T follicular helper cell (primary cell): ENCODE data around the gene OGFOD2.

ENCODE experiments used
- DNase-seq: peaks from one replicate; pipeline ENCODE4 v3.0.0-alpha.2; 2020; ENCODE audit warnings: low read depth

The OGFOD2 gene

DNA sequence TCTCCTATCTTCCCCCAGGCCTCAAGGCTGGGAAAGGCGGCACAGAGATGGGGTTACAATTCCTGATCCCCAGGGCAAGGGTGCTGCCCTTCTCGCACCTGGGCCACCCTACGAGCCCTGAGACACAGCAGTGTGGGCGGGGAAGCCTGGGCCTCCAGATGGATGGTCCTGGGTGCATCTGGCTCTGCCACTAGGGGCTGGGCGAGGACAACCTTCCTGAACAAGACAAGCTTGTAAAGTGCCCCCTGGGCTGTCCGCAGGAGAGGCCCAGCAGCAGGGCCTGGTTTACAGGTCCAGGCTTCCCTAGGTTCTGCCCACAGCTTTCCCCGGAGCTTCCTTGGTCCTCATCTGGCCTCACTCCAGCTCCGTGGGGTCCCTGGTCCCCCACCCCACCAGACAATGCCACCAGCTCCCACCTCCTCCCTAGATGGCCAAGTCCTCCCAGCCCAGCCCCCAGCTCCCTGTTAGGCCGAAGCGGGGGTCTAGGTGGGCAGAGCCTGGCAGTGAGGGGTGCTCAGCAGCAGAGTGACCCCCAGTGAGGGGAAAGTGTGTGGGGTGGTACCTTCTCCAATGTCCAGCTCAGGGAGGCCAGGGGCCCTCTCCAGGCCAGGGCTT, 14.3 kb downstream of the OGFOD2 start:
- no peak for DNase-seq

DNA sequence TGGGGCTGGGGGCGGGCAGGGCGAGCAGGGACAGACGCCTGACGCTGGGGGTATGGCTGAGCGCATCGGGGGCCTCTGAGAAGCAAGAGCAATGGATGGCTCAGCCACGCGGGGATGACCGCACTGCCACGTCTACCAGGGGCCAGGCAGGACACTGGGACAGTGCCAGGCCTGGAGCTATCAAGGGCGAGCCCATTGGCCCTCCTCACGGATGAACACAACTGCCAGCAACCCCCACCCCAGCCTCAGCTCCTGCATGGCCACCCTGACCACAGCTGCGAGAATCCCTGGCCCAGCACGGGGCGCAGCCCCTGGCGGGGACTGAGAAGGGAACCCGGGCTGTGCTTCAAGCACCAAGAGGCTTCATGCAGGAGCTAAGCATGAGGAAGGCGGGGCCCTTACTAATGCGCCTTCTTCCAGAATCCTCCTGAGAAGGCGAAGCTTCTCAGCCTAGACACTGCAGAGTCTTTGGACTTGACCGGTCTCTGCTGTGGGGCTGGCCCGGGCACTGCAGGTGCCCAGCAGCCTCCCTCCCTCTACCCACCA, 14.9 kb downstream of the OGFOD2 start:
- no peak for DNase-seq

DNA sequence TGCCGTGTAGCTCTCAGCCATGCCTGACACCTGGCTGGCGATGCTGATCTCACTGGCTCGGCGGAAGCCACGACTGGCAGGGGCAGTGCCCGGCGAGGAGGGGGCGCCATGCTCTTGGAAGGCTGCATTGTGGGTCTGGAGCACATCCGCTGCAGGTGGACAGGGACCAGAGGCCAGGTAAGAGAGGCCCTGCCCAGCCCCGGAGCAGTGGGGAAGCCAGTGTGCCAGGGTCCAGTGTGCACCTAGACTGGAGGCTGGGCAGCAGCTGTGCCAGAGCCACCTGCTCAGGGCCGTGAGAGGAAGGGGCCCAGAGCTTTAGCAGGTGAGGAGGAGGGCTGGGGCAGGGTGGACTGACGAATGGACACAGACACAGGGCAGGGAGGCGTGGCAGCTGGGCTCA, 15.5 kb downstream of the OGFOD2 start:
- no peak for DNase-seq

DNA sequence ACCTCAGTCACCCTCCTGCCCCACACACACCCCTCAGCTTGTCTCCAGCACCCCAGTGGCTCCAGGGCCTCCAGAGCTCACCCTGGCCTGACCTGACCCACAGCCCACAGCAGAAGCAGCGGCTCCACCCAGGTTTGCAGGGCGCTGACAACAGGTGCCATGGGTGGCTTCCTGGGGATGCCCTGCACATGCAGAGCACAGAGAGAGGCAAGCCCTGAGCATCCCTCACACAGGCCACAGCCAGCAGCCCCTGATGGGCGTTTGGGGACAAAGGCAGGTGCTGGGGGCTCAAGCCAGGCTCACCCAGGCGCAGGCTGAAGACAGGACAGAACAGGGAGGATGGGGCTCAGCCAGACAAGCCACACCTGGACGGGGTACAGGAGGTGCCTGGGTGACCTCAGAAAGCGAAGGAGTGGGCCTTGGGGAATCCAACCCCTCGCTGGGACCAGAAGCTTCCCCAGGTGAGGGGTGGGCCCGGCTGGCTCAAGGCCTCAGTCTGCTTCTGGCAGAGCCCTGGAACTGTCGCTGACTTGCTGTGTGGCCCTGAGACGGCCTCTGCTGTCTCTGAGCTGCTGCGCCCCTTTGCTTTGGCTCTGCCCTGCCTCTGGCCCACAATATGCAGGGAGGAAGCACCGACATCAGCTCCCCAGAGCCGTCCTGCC, 16.0 kb downstream of the OGFOD2 start:
- DNase-seq = no peak

DNA sequence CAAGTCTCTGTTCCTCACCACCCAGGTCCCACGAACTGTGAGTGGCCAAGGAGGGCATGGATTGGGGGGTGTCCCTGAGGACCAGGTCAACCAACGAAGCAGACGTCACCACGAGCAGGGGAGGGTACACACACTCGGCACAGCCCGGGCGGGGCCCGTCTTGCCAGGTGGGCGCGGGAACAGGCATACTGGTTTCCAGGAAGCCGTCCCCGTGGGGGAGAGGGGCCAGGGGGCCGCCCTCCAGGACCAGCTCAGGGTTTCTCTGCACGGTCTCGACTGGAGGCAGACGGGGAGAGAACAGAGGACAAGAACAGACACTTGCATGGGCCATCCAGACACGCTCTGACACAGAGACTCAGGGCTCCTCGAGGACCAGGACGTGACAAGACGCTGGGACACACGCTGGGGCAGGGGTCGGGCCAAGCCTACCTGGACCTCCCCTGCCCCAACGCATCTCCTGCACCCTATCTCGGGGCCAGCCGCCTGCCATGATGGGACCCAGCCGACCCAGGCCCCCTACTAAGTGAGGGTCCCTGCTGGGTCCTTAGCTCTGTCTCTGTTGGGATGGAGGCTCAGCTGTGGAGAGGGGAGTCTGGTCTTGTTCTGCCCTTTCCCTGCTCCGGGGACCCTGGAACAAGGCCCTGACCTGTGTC, 16.7 kb downstream of the OGFOD2 start:
- no peak for DNase-seq

DNA sequence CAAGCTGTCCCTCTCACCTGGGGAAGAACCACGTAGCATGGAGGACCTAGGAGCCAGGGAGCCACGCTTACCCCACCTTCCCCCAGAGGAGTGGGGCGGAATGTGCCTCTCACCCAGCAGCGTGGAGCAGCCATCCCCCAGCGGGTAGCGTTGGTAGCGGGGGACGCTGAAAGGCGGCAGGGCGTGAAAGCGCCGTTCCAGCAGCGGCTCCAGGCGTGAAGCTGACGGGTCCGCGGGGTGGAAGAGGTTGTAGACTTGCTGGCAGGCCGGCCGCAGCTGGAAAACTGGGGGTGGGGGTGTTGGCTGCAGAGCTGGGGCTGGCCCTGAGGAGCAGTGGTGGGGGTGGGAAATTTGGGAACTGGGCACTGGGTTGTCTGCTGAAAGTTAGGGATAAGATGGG, 17.3 kb downstream of the OGFOD2 start:
- no peak for DNase-seq

DNA sequence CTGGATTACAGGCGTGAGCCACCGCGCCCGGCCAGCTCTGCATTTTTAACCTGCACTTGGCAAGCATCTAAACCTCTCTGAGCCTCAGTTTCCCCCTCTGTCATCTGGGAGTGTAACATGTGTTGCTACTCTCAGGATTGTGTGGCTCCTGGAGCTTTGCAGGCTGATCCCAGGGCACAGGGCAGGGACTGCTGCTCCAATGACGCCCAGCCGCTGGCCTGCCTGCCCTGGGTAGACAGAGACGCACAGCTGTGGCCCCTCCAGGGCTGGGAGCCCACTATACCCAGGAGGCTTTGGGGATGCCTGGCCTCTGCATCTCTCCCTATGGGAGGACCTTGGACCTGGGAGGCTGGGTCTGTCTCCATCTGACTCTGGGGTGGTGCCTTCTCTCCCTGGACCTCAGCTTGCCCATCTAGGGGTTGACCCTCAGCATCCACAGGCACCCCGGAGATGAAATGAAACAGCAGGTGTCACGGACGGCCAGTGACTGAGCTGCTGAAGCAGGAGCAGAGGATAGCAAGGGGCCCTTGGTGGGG, 19.2 kb downstream of the OGFOD2 start:
- DNase-seq = no peak

DNA sequence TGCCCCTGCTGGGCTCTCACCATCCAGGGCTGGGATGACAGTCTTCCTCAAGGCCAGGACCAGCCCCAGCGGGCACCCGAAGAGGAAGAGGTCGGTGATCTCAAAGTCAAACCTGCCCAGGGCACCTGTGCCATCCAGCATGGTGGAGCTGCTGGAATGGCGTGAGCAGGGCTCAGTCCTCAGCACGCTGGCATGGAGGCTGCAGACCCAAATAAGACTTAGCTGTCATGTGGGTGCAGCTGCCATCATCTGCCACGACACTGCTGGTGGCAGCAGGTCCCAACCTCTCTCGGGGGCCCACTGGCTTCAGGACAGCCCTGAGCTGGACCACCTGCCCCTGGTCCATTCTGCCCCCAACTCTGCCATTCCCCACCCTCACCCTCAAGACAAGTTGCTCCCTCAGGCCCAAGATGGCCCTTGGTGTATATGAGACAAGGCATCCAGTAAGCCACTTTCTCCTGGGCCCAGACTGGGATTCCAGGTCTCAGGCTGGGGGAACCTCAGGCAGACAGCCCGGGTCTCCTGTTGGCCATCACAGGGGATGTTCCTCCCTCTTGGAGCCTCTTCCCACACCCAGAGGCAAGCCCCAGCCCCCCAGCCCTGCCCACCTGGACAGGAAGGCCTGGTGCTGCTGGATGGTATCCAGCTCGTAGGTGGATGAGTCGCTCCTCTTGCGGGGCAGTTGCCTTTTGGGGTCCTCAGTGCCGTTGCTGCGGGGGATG, 19.9 kb downstream of the OGFOD2 start:
- no peak for DNase-seq

DNA sequence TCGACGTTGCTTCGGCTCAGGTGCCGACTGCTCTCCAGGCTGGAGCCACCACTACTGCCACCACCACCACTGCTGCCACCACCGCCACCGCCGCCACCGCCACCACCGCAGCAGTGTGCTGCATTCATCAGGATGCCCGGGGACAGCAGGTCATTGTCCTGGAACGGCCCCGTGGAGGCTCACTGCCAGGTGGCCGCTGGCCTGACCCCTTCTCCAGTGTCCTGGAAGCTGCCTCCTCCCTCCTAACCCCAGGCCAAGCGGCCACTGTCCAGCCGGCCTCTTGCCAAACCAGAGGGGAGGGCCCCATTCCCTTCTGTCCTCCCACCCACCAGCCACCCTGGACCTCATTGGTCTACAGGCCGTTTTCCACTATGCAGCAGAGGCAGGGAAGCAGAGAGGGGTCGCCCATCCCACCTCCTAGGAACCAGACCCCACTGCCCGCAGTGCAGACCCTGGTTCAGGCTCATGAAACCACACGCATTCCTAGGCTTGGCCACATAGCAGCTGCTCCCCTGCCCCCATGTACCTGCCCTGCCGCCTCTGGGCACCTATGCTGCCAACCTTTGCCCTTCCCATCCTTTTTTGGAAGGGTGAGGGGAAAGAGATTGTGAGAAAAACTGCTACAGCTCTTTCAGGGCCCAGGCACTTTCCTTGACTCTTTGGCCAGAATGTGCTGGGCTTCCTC, 20.6 kb downstream of the OGFOD2 start:
- DNase-seq = no peak

DNA sequence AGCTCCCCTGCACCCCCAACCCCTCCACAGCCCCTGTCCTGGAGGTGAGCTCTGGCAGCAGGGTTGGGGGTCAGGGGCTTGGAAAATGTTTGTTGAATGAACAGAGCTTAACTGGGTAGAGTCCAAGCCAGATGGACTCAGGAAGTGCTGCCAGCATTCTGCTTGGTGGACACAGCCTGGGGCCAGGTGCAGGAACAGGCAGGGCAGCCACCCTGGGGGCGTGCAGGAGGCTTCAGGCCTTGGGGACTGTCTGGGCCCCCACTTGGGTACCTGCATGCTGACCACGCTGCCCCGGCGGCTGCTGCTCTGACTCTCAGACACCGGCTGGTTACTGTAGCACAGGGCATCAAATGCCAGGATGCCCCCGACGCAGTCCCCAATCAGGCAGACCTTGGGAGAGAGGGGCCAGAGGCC, 21.2 kb downstream of the OGFOD2 start:
- DNase-seq = no peak

DNA sequence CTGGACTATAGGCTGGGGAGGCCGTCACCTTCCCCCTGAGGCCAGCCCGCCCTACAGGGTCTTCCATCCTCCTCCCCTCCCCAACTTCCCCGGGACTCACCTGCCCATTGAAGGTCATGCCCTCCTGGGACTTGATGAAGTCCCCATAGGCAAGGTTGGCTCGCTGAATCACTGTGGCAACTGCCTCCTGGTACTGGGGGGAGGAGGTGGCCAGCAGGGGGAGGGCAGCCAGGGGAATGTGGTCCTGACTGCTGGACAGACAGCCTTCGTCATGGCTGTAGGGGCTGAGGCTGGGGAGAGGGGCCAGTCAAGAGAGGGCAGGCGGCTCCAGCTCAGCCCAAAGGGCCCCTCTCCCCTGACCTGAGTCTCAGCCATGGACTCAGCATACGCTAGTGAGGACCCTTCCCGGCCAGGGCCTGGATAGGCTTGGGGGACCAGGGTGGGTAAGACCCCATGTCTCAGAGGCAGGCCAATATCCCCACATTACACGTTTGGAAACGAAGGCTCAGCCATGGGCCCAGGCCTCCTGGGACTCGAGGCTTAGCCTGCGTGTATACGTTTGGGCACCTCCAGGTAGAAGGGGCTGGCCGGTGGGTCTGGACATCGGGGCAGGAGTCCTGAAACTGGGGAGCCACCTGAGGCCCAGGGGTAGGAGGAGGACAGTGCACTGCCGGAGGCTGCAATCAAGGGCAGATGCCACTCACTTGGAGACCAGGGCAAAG, 21.7 kb downstream of the OGFOD2 start:
- DNase-seq = no peak

DNA sequence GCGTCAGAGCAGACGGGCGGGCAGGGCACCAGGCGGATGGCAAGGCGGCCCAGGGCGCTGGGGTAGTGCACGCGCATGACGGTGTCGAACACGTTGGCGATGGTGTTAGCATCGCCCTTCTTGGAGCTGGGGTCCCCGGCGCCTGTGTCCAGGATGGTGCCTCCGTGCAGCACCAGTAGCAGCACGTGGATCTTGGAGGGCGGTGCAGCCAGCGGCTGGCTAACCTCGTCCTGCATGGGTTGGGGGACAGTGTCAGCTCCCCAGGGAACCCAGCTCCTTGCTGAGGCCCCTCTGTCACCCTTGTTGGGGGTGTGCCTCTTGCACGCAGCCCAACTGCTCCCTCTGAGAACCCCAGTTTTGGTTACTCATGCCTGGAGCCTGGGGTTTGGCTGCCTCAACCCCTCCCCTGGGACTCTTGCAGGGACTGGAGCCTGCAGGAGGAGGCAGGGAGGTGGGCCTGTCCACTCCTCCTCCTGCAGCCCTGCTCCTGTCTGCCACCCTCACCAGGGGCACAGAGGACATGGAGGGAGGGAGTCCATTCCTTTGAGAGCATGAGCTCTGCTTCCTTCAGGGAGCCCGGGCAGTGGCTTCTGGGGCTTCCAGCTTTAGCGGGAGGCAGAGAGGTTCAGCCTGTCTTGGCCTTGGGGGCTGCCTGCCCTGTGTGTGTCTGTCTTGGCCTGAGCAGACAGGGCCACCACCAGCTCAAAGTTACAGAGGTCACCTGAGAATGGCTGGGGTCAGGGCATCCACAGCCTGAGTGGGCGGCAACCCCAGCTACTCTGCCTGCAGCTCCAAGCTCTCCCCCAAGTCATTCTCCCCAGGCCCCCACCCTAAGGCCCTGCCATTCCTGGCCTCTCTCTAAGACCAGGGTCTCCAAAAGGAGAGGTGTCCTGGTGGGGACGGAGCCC, 22.6 kb downstream of the OGFOD2 start:
- no peak for DNase-seq

DNA sequence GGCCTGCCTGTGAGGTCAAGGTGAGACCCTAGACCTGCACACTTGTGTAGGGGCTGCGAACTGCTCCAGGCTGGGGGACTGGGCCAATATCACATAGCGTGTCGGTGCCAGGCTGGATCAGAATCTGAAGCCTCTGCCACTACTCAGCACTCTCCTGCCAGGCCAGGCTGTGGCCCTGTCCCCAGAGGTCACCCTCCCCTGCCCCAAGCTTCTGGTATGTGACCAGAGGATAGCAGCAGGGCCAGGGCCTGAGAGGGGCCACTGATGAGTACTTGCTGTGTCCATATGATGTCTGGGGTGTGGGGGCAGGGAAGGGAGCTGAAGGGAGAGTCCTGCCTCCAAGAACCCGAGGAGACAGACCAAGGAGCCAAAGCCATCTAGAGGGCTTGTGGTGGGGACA, 23.3 kb downstream of the OGFOD2 start:
- no peak for DNase-seq

DNA sequence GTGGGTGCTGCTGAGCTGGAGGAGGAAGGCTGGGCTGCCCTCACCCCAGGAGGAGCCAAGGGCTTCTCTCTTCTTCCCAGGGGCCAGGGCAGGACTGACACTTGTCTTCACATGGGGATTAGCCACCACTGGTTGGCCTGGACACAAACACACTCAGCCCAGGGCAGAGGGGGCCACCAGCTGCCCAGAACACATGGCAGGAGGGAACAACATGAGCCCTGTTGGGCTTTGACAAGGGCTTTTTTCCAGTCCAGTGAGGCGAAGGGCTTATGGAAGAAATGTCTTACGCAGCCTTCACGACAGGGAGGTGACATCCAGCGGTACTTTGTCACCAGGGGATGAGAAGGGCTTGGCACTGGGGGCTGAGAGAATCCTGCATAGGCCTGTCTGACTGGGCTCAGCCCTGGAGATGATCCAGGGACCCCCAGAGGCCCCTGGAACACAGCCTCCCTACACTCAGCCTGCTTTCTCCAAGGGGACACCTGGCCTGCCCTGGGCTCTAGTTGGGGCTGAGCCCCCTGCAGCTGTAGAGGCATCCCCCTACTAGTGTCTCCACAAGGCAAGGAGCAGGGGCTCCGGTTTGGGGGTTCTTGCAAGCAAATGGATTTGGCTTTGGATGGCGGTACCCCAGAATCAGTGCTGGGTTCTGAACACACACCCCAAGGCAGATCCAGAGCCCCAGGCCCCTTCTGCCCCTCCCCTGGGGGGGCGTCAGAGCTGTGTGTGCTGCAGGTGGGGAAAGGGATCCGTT, 24.3 kb downstream of the OGFOD2 start:
- no peak for DNase-seq

DNA sequence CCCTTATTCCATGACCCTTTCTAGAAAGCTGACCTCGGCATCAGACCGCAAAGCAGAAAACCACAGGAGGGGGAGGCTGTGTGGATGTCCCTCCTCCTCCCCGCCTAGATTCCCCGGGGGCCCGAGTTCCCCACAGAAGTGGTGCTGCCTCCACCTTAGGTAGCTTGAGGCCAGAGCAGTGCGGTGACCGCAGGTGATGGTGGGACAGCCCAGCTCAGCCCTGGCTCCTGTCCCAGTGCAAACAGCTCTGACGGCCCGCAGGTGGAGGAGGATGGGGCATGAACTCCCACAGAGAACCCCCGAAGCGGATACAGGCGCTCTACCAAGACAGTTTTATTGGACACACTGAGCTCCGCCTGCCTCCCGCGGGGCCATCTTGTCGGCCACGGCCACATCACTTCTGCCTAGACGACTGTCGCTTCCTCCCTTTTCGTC, 25.0 kb downstream of the OGFOD2 start:
- no peak for DNase-seq

DNA sequence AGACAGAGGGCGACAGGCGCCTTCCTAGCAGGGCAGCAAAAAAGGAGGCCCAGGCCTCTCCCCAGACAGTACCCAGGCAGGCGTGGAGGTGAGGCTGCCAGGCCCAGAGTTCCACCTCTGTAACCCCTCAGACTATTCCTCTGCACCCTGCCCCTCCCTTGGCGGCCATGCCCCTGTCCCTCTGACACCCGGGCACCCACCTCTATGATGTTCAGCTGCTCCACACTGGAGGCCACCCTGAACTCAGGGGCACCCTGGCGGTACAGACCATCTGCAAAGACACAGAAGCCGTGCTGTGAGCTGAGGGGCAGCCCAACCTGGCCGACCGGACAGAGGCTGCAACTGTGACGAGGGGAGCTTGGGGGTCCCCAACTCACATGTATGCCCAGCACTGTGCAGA, 25.5 kb downstream of the OGFOD2 start:
- DNase-seq = no peak

DNA sequence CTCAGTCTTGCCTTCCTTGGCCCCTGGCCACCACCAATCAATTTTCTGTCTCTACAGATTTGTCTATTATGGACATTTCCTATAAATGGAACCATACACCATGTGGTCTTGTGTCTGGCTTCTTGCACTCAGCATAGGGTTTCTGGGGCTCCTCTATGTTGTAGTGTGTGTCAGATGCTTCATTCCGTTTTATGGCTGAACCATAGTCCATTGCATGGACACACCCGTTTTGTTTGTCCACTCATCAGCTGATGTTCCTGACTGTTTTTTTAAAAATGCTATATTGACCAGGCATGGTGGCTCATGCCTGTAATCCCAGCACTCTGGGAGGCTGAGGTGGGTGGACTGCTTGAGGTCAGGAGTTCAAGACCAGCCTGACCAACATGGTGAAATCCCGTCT, 26.4 kb downstream of the OGFOD2 start:
- no peak for DNase-seq

DNA sequence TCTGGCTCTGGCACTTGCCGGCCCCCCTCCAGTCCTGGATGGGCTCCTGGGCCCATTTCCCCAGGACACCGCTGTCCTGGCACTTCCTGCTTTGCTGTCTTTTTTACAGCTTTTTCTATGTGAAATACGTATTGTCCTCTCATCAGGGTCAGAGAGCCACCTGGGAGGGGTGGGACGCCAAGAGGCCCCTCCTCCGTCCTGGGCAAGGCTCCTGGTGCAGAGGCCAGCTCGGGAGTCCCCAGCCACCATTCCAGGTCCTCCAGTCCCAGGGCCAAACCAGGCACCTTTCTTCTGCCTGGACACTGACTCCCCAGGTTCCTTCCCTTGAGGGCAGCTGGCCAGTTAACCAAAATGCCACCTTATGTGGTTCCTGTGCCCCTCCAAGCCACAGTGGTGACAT, 28.2 kb downstream of the OGFOD2 start:
- no peak for DNase-seq

DNA sequence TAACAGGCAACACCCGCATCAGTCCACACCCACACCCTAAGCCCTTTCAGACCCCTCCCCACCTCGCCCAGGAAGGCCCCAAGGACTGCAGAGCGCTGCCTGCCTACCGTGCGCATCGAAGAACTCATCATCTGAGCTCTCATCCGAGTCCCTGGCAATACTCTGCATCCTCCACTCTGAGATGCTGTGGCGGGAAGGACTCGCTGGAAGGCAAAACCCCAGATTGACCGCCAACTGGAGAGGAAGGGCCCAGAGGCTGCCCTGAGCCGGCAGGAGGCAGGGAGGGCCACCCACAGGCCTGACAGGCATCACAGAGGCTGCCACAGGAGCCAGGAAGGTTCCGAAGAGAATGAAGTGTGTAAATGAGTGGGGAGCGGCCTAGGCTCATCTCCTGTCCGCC, 29.2 kb downstream of the OGFOD2 start:
- DNase-seq = no peak
